ENCODE measurements around the gene KDM2B.

KDM2B gene

GRCh38 chr12:121423682-121424623 is 156.9 kb downstream of the KDM2B start:
- H3K36me3 ChIP-seq (ENCODE audit: insufficient read depth, low read length), result peaks cover 82% of the 10 kb centered on the region
- H2AFZ ChIP-seq (ENCODE audit: low read depth, low read length), result no peak overlapping the region
- H3K4me1 ChIP-seq (ENCODE audit: insufficient read depth, low read length), result no peaks in the 10 kb centered on the region
- no peaks in the 10 kb centered on the region for H3K9me3 ChIP-seq (ENCODE audit: low read length)
- H3K4me3 ChIP-seq (ENCODE audit: low read length), result no peak overlapping the region
- no peaks in the 10 kb centered on the region for H3K27me3 ChIP-seq (ENCODE audit: insufficient read depth, low read length)

DNA sequence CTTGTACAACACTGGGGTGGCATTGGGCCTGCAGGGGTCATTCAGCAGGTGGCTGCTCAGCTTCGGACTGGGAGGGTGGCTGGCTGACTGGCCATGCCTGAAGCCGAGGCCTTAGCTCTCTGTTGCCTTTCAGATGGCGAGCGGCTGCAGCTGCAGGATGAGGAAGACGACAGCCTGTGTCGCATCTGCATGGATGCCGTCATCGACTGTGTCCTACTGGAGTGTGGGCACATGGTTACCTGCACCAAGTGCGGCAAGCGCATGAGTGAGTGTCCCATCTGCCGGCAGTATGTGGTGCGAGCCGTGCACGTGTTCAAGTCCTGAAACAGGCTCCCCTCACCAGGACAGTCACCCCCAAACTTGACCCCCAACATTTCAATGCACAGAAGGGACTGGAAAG is 157.6 kb downstream of the KDM2B start:
- Histone ChIP-seq H2AFZ (ENCODE audit: low read depth, low read length) (no peak overlapping the region), H3K4me1 (ENCODE audit: insufficient read depth, low read length) (no peaks in the 10 kb centered on the region), H3K4me3 (ENCODE audit: low read length) (no peak overlapping the region), H3K27me3 (ENCODE audit: insufficient read depth, low read length) (no peaks in the 10 kb centered on the region), H3K36me3 (ENCODE audit: insufficient read depth, low read length) (peaks cover 81% of the 10 kb centered on the region), H3K9me3 (ENCODE audit: low read length) (no peaks in the 10 kb centered on the region)

GRCh38 chr12:121420109-121420508 is 160.7 kb downstream of the KDM2B start:
- Histone ChIP-seq H3K4me3 (ENCODE audit: low read length) (no peak overlapping the region), H2AFZ (ENCODE audit: low read depth, low read length) (no peak overlapping the region), H3K9me3 (ENCODE audit: low read length) (no peaks in the 10 kb centered on the region), H3K36me3 (ENCODE audit: insufficient read depth, low read length) (peaks cover 77% of the 10 kb centered on the region), H3K27me3 (ENCODE audit: insufficient read depth, low read length) (no peaks in the 10 kb centered on the region), H3K4me1 (ENCODE audit: insufficient read depth, low read length) (no peaks in the 10 kb centered on the region)

DNA sequence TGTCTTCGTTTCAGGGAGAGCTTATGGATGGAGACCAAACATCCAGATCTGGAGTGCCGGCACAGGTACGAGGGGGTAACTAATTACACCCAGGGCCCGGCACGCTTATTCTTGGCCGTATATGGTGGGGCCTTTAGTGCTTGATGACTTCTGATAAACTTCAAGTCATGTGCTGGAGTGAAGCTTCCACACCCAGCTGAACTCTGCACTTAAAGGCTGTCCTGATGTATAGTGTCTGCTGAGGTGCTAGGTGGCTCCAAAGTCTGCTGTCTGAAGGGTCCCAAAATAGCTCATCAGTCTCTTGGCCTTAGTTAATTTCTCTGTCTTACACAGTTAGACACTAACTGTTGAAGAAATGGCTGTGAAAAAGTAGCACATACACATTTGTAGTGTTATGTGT is 163.0 kb downstream of the KDM2B start:
- H3K36me3 ChIP-seq (ENCODE audit: insufficient read depth, low read length), result peaks cover 64% of the 10 kb centered on the region
- no peak overlapping the region for H2AFZ ChIP-seq (ENCODE audit: low read depth, low read length)
- no peaks in the 10 kb centered on the region for H3K27me3 ChIP-seq (ENCODE audit: insufficient read depth, low read length)
- no peaks in the 10 kb centered on the region for H3K4me1 ChIP-seq (ENCODE audit: insufficient read depth, low read length)
- no peaks in the 10 kb centered on the region for H3K9me3 ChIP-seq (ENCODE audit: low read length)
- no peak overlapping the region for H3K4me3 ChIP-seq (ENCODE audit: low read length)

DNA sequence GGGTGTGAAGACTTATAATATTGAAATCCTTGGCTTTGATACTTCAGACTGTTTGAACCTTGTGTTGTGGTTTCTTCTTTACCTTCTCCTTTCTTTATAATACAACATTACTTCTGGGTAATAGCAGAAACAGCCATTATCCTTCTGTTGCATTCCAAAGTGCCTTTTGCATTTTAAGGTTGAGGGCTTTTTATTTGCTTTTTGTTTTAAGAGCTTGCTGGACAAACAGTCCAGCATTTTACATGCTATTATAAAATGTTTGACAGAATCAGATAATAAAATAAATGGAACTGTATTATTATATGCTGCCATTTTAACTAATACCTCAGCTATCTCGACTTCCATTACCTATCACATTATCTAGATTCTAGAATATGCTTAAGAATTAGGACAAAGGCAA is 166.9 kb downstream of the KDM2B start:
- H3K36me3 ChIP-seq (ENCODE audit: insufficient read depth, low read length), result peaks cover 35% of the 10 kb centered on the region
- no peaks in the 10 kb centered on the region for H3K9me3 ChIP-seq (ENCODE audit: low read length)
- H2AFZ ChIP-seq (ENCODE audit: low read depth, low read length), result no peak overlapping the region
- H3K4me1 ChIP-seq (ENCODE audit: insufficient read depth, low read length), result no peaks in the 10 kb centered on the region
- no peak overlapping the region for H3K4me3 ChIP-seq (ENCODE audit: low read length)
- no peaks in the 10 kb centered on the region for H3K27me3 ChIP-seq (ENCODE audit: insufficient read depth, low read length)

GRCh38 chr12:121405211-121405610 is 175.6 kb downstream of the KDM2B start:
- Histone ChIP-seq H3K36me3 (ENCODE audit: insufficient read depth, low read length) (peaks cover 32% of the 10 kb centered on the region), H2AFZ (ENCODE audit: low read depth, low read length) (no peak overlapping the region), H3K4me3 (ENCODE audit: low read length) (no peak overlapping the region), H3K4me1 (ENCODE audit: insufficient read depth, low read length) (peaks cover 14% of the 10 kb centered on the region), H3K27me3 (ENCODE audit: insufficient read depth, low read length) (no peaks in the 10 kb centered on the region), H3K9me3 (ENCODE audit: low read length) (no peaks in the 10 kb centered on the region)

- Histone ChIP-seq H3K4me1 (ENCODE audit: insufficient read depth, low read length) (peaks cover 14% of the 10 kb centered on the region), H3K36me3 (ENCODE audit: insufficient read depth, low read length) (peaks cover 32% of the 10 kb centered on the region), H3K4me3 (ENCODE audit: low read length) (no peak overlapping the region), H3K9me3 (ENCODE audit: low read length) (no peaks in the 10 kb centered on the region), H3K27me3 (ENCODE audit: insufficient read depth, low read length) (no peaks in the 10 kb centered on the region), H2AFZ (ENCODE audit: low read depth, low read length) (no peak overlapping the region)
Measured at GRCh38 chr12:121404734-121405133, 176.1 kb downstream of the KDM2B start.

DNA sequence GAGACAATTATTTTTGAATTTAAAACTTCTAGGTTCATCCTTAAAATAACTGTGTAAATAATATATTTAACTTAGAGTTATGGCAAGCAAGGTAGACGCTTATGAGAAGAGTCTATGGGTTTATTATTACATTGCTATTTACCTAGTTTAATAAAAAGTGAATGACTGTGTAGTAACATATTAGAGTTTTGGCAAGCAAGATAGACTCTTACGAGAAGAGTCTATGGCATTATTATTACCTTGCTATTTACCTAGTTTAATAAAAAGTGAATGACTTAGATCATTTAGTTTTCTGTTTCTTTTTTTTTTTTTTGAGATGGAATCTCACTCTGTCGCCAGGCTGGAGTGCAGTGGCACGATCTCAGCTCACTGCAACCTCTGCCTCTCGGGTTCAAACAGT is 177.1 kb downstream of the KDM2B start:
- peaks cover 32% of the 10 kb centered on the region for H3K36me3 ChIP-seq (ENCODE audit: insufficient read depth, low read length)
- H3K4me1 ChIP-seq (ENCODE audit: insufficient read depth, low read length), result peaks cover 19% of the 10 kb centered on the region
- H3K4me3 ChIP-seq (ENCODE audit: low read length), result no peak overlapping the region
- H3K27me3 ChIP-seq (ENCODE audit: insufficient read depth, low read length), result no peaks in the 10 kb centered on the region
- no peak overlapping the region for H2AFZ ChIP-seq (ENCODE audit: low read depth, low read length)
- no peaks in the 10 kb centered on the region for H3K9me3 ChIP-seq (ENCODE audit: low read length)

- peaks cover 16% of the 10 kb centered on the region for H3K36me3 ChIP-seq (ENCODE audit: insufficient read depth, low read length)
- no peaks in the 10 kb centered on the region for H3K27me3 ChIP-seq (ENCODE audit: insufficient read depth, low read length)
- H2AFZ ChIP-seq (ENCODE audit: low read depth, low read length), result peak overlapping the region; percentile 43
- H3K9me3 ChIP-seq (ENCODE audit: low read length), result no peaks in the 10 kb centered on the region
- peaks cover 22% of the 10 kb centered on the region for H3K4me1 ChIP-seq (ENCODE audit: insufficient read depth, low read length)
- peak overlapping the region; percentile 93 for H3K4me3 ChIP-seq (ENCODE audit: low read length)
Measured at GRCh38 chr12:121400332-121401139, 180.3 kb downstream of the KDM2B start.

DNA sequence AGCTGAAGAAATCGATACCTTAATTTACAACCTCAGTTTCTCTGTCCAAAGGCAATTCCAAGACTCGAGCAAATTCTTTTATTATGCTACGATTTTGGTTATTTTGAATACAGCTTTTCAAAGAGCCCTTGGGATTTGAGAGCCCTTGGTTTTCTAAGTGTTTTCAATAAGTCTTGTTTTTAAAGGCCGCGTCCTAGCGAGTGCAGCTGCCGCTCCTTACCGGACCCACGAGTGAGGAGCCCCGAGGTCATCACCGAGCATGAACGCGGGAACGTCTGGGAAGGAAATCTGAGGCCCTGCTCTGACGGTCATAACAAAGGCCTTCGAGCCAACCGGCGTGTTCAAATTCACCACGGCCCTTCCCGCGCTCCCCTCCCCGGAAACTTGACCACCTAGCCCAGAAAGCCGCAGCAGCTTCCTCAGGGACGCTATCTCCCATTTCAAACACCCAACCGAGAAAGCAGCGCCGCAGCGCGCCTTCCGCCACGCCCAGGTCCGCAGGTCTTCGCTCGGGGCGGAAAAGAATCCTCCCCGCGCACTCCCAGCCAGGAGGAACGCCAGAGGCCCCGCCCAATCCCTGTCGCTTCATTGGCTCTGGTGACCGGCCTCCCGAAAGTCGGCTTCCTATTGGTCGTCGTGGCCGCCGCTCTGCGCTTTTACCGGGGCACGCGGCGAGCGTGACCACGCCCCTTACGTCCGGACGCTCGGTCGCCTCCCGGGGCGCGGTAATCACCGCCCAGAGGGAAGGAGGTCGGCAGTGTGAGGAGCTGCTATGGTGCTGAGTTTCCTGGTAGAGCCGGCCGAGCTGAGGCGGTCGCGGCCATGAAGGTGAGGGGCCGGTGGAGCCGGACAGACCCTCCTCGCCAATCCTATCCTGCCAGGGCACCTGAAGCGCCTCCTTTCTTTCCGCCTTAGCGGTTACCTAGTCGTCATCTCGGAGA is 181.2 kb downstream of the KDM2B start, which contains the start of gene RNF34:
Gene RNF34 (plus strand): TSS at position 728 of the 941 bp plus-strand sequence. CDS start 95 bp downstream, at position 823.
- peak within 1 kb of the TSS; percentile 93 for H3K4me3 ChIP-seq (ENCODE audit: low read length)
- no peaks in the 10 kb centered on the region for H3K9me3 ChIP-seq (ENCODE audit: low read length)
- peak within 1 kb of the TSS; percentile 68 for H2AFZ ChIP-seq (ENCODE audit: low read depth, low read length)
- no peaks in the 10 kb centered on the region for H3K27me3 ChIP-seq (ENCODE audit: insufficient read depth, low read length)
- H3K36me3 ChIP-seq (ENCODE audit: insufficient read depth, low read length), result peaks cover 9% of the 10 kb centered on the region
- H3K4me1 ChIP-seq (ENCODE audit: insufficient read depth, low read length), result peaks cover 22% of the 10 kb centered on the region

- peaks cover under 1% of the 10 kb centered on the region for H3K36me3 ChIP-seq (ENCODE audit: insufficient read depth, low read length)
- H3K4me3 ChIP-seq (ENCODE audit: low read length), result peak overlapping the region; percentile 93
- H3K4me1 ChIP-seq (ENCODE audit: insufficient read depth, low read length), result peaks cover 22% of the 10 kb centered on the region
- no peak overlapping the region for H2AFZ ChIP-seq (ENCODE audit: low read depth, low read length)
- no peaks in the 10 kb centered on the region for H3K27me3 ChIP-seq (ENCODE audit: insufficient read depth, low read length)
- no peaks in the 10 kb centered on the region for H3K9me3 ChIP-seq (ENCODE audit: low read length)
Measured at GRCh38 chr12:121398355-121398754, 182.5 kb downstream of the KDM2B start.

- peaks cover 22% of the 10 kb centered on the region for H3K4me1 ChIP-seq (ENCODE audit: insufficient read depth, low read length)
- no peaks in the 10 kb centered on the region for H3K27me3 ChIP-seq (ENCODE audit: insufficient read depth, low read length)
- H3K9me3 ChIP-seq (ENCODE audit: low read length), result no peaks in the 10 kb centered on the region
- no peak overlapping the region for H3K4me3 ChIP-seq (ENCODE audit: low read length)
- H2AFZ ChIP-seq (ENCODE audit: low read depth, low read length), result no peak overlapping the region
- H3K36me3 ChIP-seq (ENCODE audit: insufficient read depth, low read length), result no peaks in the 10 kb centered on the region
Measured at GRCh38 chr12:121397521-121397920, 183.3 kb downstream of the KDM2B start.
